ENCODE data around the gene MUL1. TPM values are rescaled to one million over a fixed set of nuclear protein-coding genes. Genes with fewer than 3 reads are reported as not detected.

The MUL1 gene
- total and polyA plus RNA-seq, 2 of the 8 experiments (the other 6 are each of a cell fraction or from before 2014, with no cell fraction given): 16.4 to 20.8 TPM

GRCh38 chr1:20480243-20480944, 27.6 kb downstream of the MUL1 start:
- no peak overlapping the region for H2BK20ac ChIP-seq (ENCODE audit: low read length)
- H3K18ac ChIP-seq (ENCODE audit: extremely low read depth, low read length): no peak overlapping the region
- no peak for FAIRE-seq
- no peak overlapping the region for H3K27ac ChIP-seq (ENCODE audit: low read depth, low read length)
- no peaks in the 10 kb centered on the region for H3K79me1 ChIP-seq (ENCODE audit: low read depth, low read length)
- peaks cover 3 to 7% of the 10 kb centered on the region in 2 experiments for H4K20me1 ChIP-seq (replicated peaks in 1 of 2; ENCODE audit: control insufficient read depth in 1 of 2, insufficient read depth in 2 of 2, low read length in 2 of 2)
- no peak overlapping the region for H4K5ac ChIP-seq (ENCODE audit: insufficient read length, low read depth, low read length)
- no peak overlapping the region for H2BK120ac ChIP-seq (replicated peaks; ENCODE audit: low read depth, low read length)
- 78% methylated on average over 10 of the region's 10 CpGs; no CpG with 5 or more reads in 1 of the 2 experiments for WGBS, 2 experiments (ENCODE audit: extremely low coverage in 1 of 2, insufficient coverage in 1 of 2, insufficient read length in 1 of 2, insufficient replicate concordance in 2 of 2, low coverage in 1 of 2, low lambda C conversion rate in 2 of 2, missing lambda C conversion rate in 1 of 2)
- H3K4me2 ChIP-seq (ENCODE audit: insufficient read depth in 1 of 2, low read depth in 2 of 2, low read length in 2 of 2): no peak overlapping the region
- H3K4me1 ChIP-seq (replicated peaks in 1 of 4; ENCODE audit: control insufficient read depth in 3 of 4, insufficient read depth in 4 of 4, low read length in 3 of 4): peaks cover 12 to 30% (median 19%) of the 10 kb centered on the region in 4 experiments
- no peak for DNase-seq (ENCODE audit: low read depth in 1 of 2, low spot score in 2 of 2)
- no peaks in the 10 kb centered on the region for H3K9me3 ChIP-seq (ENCODE audit: insufficient read depth in 2 of 2, low read depth in 1 of 2, low read length in 1 of 2)
- CTCF ChIA-PET (ENCODE audit: partially characterized antibody): interaction anchor here (0.5 to 2.1 kb wide), 8 partner anchors 10 to 775 kb away, joined by 3 to 8 read pairs (median 4); no protein-coding TSS in a partner anchor
- no peak overlapping the region for H4K91ac ChIP-seq (replicated peaks; ENCODE audit: insufficient read length, low read length)
- H3K4ac ChIP-seq (replicated peaks; ENCODE audit: insufficient read length, low read depth, low read length): no peak overlapping the region
- no peak overlapping the region for H2AFZ ChIP-seq (ENCODE audit: low read length)
- H3K4me3 ChIP-seq (ENCODE audit: extremely low read depth in 1 of 4, insufficient read depth in 2 of 4, low read depth in 3 of 4, low read length in 4 of 4): no peak overlapping the region
- H2BK15ac ChIP-seq (ENCODE audit: low read length): 0 out of 2 replicates have a peak overlapping the region, but pooled peaks have one; percentile 46
- H3K79me2 ChIP-seq (ENCODE audit: control insufficient read depth in 1 of 2, insufficient read depth in 2 of 2, low read length in 2 of 2): no peaks in the 10 kb centered on the region
- no peak overlapping the region; the same call in 1 of the 2 replicates for H2AK5ac ChIP-seq (ENCODE audit: low read depth, low read length)
- POLR2A ChIA-PET (ENCODE audit: partially characterized antibody): interaction anchor here (1.0 kb wide), 1 partner anchor 11 kb away, joined by 4 read pairs; no protein-coding TSS in a partner anchor
- H3K23ac ChIP-seq (ENCODE audit: insufficient read length): no peak overlapping the region
- no peak overlapping the region for H4K8ac ChIP-seq (ENCODE audit: extremely low read depth, insufficient read depth, low read length)
- H3K56ac ChIP-seq (replicated peaks; ENCODE audit: insufficient read length, low read depth, low read length): no peak overlapping the region
- H3K14ac ChIP-seq (ENCODE audit: insufficient read length): no peak overlapping the region
- H2BK12ac ChIP-seq (ENCODE audit: low read depth, low read length): no peak overlapping the region
- H3K27me3 ChIP-seq (replicated peaks in 1 of 4; ENCODE audit: control insufficient read depth in 3 of 4, extremely low read depth in 1 of 4, insufficient read depth in 3 of 4, low read length in 3 of 4): peaks cover 4 to 39% (median 31%) of the 10 kb centered on the region in 4 experiments
- no peak overlapping the region for H3K9ac ChIP-seq (replicated peaks in 1 of 4; ENCODE audit: extremely low read depth in 1 of 4, low read depth in 3 of 4, low read length in 3 of 4)
- no peaks in the 10 kb centered on the region for H3K36me3 ChIP-seq (ENCODE audit: control insufficient read depth in 2 of 4, insufficient read depth in 4 of 4, low read length in 3 of 4)
- H2BK5ac ChIP-seq (ENCODE audit: low read depth, low read length): no peak overlapping the region
- peaks cover 20% of the 10 kb centered on the region for H3K23me2 ChIP-seq (ENCODE audit: low read depth, low read length)
- TF ChIP-seq KDM5A (IDR thresholded peaks at IDR 0.05; ENCODE audit: low read length): no peak
- no peak for TF ChIP-seq MAX (IDR thresholded peaks at IDR 0.05)
- TF ChIP-seq CBX5 (IDR thresholded peaks at IDR 0.05; ENCODE audit: low read depth, low read length): no peak
- TF ChIP-seq SIN3A (conservative IDR thresholded peaks at IDR 0.05 in 1 of 2, IDR thresholded peaks at IDR 0.05 in 1 of 2; ENCODE audit: low read depth in 1 of 2, low read length in 2 of 2): no peak
- no peak for TF ChIP-seq ATF3 (IDR thresholded peaks at IDR 0.05; ENCODE audit: insufficient read depth, low read depth, low read length)
- TF ChIP-seq, protein P1, sequence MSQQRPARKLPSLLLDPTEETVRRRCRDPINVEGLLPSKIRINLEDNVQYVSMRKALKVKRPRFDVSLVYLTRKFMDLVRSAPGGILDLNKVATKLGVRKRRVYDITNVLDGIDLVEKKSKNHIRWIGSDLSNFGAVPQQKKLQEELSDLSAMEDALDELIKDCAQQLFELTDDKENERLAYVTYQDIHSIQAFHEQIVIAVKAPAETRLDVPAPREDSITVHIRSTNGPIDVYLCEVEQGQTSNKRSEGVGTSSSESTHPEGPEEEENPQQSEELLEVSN (IDR thresholded peaks at IDR 0.05): no peak
- no peak for TF ChIP-seq SP2 (IDR thresholded peaks at IDR 0.05; ENCODE audit: low read length)
- no peak for TF ChIP-seq PHF8 (conservative IDR thresholded peaks at IDR 0.05; ENCODE audit: low read depth, low read length)
- no peak for TF ChIP-seq KDM4A (IDR thresholded peaks at IDR 0.05; ENCODE audit: low read depth, low read length, severe bottlenecking)
- no peak for TF ChIP-seq EGR1 (IDR thresholded peaks at IDR 0.05; ENCODE audit: borderline replicate concordance, low read depth, low read length)
- TF ChIP-seq BRCA1 (IDR thresholded peaks at IDR 0.05; ENCODE audit: low read depth, low read length): no peak
